HG02610 (cell line): ENCODE data around the gene PALM3.

Experiments used
- ATAC-seq: cut with Tn5 transposase; IDR thresholded peaks from one replicate; pipeline ENCODE4 v1.9.1; 2021; ENCODE audit warnings: mild to moderate bottlenecking, moderate library complexity; ENCODE audit not compliant: unreplicated experiment

The PALM3 gene

GRCh38 chr19:14004619-14005348 lies 57.1 kb downstream of the PALM3 start:
- ATAC-seq, result no peak
